NCI-H2171 (cell line): ENCODE results near the gene CX3CL1.
"Not testable (repeated sequence)": the region's sequence is repeated elsewhere in the genome, so short reads cannot be mapped to it uniquely, and the experiment has no call there.

Source experiments
- DNase-seq: peaks from one replicate; lab custom pipeline; 2025; lab: John Stamatoyannopoulos, UW

CX3CL1 gene

GRCh38 chr16:57357330-57358085 is 14.8 kb upstream of the CX3CL1 start:
- no peak for DNase-seq

DNA sequence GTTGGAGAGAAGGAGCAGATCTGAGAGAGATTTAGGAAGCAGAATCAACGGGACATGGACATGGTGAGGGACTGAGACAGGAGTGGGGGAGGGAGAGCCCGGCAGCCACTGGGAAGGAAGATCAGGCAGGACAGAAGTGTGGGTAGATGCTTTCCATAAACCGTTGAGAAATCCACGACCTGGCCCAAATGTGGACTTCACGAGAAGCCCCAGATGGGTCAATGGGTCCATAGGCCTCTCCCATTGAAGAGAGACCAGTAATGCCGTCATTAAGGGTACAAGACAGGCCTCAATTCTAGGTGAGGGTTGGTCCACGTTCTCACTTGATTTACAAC is 14.2 kb upstream of the CX3CL1 start:
- no peak for DNase-seq

DNA sequence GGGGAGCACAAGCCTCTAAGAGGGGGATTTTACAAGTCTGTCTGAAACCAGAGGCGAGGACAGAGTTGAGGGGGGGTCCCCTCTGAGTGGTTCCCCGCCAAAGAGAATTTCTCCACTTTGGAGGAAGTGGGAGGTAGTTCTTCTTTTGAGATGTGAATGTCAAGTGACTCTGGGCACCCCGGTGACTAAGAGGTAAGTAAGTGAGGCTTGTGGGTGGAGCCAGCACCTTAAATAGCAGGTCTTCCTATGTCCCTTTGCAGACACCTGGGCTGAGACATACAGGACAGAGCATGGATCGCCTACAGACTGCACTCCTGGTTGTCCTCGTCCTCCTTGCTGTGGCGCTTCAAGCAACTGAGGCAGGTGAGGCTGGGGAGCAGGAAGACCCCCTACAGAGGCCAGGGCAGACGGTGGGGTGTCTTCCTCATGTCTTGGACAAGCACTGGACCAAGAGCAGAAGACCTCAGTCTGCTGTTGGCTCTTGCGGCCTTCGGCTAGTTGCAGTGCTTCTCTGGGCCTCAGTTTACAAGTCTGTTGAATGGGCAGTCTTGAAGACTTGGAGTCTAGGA is 13.7 kb upstream of the CX3CL1 start, which contains the start of gene CCL22:
Gene CCL22, plus strand, starts transcription at position 257 of the 569 bp plus-strand sequence. Its CDS starts 34 bp downstream, at position 291.
- DNase-seq: no peak

GRCh38 chr16:57360321-57360935 is 11.9 kb upstream of the CX3CL1 start:
- no peak for DNase-seq

DNA sequence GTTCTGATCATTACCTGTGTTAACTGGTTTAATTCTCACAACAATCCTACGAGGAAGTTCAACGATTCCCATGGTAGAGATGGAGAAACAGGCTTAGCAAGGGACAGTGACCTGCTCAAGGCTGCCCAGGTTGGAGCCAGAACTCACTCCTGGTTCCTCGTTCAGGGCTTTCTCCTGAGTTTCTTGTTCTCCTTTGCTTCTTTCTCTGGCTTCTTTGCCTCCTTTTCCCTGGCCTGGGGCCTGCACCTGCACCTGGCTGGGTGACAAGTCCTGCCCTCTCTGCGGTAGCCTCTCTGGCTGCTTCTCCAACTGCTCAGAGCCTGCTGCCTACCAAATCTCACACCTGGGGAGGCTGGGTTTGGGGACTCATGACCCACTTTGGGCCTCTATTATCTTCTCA is 10.9 kb upstream of the CX3CL1 start:
- no peak for DNase-seq

GRCh38 chr16:57364143-57364542 is 8.1 kb upstream of the CX3CL1 start:
- DNase-seq: no peak

DNA sequence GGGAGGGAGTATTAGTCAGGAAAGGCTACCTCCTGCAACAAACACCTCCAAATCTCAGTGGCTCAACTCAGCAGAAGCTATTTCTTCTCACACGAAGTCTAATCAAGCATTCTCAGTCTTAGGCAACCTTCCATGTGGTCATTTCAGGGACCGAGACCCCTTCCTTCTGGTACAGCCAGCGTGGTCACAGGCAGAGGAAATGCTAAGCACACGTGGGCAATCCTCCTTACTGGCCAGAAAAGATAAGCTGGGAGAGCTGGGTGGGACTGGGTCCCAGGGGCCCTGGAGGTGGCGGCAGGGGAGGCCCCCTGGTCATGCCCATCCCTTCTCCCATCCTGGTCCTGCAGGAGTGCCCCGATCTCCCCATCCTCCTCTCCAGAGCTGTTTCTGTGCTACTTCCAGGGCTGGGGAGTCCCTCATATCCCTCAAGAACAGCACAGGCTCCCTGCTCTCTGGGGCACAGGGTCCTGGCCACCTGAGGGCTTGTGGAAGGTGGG is 5.7 kb upstream of the CX3CL1 start:
- no peak for DNase-seq

- no peak for DNase-seq
Measured at GRCh38 chr16:57367116-57367752, 5.1 kb upstream of the CX3CL1 start.

GRCh38 chr16:57371494-57372371 is 557 bp upstream of the CX3CL1 start:
- DNase-seq: no peak

DNA sequence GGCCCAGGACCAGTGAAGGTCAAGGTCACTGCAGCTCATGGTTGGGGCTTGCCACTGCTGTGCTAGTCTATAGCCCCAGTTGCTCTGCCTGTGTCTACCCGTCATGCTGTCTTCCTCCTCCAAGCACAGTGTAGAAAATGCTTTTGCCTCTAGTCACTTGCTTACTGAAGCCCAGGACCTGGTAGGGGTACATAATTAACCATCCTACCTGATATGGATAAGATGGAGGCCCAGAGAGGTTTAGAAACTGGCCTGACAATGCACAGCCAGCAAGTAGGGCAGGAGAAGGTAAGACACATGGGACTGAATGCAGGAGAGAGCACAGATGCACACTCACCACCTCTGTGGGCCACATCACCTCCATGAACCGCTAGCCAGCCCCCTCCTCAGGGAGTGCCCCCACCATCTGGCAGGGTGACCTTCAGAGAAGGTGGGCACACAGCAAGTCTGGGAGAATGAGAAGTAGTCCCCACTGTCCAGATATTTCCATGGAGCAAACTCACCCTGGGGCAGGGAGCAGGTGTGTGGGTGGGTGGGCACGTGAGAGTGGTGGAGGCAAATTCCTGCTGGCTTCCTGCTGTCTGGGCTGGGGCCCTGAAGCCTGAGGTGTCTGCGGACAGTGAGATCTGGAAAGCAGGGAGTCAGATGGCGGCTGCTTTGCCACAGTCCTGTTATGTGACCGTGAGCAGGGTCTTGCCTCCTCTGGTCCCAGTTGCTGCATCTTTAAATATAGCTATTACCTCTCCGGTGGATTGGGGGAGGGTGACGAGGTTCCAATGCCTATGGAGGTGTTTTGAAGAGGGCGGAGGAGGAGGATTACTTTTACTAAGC is 1.0 kb downstream of the CX3CL1 start:
- no peak for DNase-seq

DNA sequence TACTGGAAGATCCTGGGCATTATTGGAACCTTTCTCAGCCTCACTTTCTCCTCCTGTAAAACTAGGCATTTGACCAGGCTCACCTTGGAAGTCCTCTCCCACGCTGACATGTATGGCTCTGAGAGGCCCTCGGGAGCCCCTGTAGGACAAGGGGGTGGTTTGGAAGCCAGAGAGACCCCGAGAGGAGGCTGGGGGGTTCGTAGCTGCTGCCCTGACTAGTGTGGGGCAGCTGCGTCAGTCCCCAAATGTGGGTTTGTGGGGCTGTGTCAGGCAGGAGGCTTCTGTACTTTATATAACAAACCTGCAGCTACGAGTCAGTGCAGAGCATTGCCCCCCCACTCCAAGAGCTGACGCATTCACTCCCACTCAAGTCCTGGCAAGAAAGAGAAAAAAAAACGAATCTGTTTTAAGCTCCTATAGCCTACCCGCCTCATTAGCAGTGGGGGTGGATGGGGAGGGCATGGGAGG is 1.8 kb downstream of the CX3CL1 start:
- no peak for DNase-seq

GRCh38 chr16:57374925-57375465 is 2.7 kb downstream of the CX3CL1 start:
- DNase-seq: not testable (repeated sequence)

DNA sequence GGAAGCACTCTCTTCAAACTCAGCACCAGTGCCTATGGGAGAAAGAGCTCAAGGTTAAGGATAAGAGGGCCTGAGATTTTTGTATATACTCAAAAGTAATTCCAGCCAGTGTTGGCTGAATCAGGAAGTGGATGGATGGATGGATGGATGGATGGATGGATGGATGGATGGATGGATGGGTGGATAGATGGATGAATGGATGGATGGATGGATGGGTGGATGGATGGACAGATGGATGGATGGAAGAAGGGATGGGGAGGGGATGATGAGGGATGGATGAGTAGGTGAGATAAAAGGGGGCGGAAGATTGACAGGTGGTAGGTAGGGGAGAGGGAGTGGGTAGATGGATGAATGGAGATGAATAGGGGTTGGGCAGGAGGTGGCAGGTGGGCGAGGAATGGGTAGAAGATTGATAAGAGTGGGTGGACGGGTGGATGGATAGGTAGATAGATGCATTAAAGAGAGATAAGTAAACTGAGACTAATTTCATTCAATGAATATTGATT is 4.1 kb downstream of the CX3CL1 start:
- DNase-seq: no peak

DNA sequence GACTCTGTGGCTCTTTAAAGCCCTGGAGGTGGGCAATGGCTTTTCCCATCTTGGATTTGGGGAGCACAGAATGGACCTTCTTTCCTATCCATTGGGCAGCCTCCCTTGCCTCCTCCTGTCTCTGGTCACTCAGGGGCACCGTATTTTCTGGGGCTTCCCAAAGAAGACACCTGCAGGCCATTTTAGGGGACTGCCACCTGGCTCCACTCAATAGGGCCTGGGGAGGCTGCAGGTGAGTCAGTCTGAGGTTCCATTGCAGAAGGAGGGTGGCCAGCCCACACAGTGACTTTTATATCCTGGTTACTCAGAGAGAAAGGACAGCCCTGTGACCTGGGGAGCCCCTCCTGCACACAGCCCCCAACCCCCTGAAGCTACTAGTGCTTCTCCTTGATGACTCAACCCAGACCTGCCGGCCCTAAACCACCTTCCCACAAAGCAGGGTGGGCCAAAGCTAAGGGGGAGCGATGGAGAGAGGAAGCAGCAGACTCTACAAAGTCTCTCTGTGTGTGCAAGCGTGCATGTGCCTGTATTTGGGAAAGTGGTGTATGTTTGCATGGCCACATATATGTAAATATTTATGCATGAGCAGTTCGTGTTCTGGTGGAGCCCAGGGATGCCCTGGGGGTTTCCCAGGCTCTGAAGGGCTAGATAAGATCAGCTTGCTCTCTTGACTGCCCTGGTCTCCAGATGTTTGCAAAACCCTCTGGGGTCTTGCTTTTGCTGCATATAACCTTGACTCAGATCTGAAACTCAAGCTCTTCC is 5.0 kb downstream of the CX3CL1 start:
- no peak for DNase-seq

DNA sequence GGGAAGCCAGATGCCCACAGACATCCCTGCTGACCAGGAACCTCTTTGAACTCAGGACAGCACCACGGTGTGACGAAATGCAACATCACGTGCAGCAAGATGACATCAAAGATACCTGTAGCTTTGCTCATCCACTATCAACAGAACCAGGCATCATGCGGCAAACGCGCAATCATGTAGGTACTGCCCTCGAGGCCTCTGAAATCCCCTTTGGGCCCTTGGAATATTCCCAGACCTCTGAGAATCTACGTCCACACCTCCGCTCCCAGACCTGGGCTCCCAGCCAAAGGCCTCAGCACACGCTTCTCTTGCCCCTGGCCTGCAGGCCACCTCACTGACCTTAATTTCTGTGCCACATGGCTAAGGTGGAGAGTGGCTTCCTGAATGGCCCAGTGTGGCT is 7.3 kb downstream of the CX3CL1 start:
- DNase-seq: no peak

DNA sequence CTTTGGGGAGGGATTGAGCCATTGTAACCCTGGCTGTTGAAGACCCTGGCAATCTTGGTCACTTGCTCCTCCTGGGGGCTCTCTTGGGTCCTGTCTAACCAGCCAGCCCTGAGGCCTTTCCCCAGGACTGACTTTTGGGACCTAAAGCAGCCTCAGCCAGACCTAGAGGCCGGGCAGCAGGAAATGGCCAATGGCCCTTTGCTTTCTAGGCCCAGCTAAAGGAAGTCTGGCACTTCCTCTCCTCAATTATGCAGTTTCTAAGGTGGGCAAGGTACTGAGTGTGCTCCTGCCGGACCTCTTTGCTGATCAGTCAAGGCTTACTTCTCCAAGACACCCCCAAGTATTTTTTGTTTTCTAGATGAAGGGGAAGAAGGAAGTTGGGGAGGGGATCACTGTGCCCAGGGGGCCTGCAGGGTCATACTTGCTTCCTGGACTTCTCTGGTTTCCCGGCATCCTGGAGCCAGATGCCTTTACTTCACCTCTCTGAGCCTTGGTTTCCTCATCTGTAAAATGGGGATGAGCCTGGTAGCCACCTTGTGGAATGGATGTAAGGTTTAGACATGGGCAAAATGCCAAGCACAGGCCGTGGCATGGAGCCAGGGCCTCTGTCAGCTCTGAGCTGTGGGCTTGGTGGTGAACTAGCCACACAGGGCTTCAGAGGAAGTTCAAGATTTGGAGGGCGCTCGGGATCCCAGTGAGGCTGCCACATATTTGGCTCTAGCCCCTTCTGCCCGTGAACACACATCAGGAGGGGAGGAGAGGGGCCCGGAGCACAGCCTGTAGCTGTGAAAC is 8.6 kb downstream of the CX3CL1 start:
- no peak for DNase-seq

GRCh38 chr16:57381791-57382534 is 9.7 kb downstream of the CX3CL1 start:
- no peak for DNase-seq
